Naive thymus-derived CD8-positive, alpha-beta T cell (primary cell): Measurements from ENCODE around the gene CCDC57. TPM values are rescaled to one million over a fixed set of nuclear protein-coding genes. Genes with fewer than 3 reads are reported as not detected.

Source experiments
- ATAC-seq, 2 donors: fragments of 150-1000 bp; cut with Tn5 transposase in 1 of 2; sonication (Bioruptor Pico), chemical (Tn5 transposase) in 1 of 2; 1 replicate in 1 of 2; 2 replicates in 1 of 2; pipeline ENCODE4 v1.10.0; 2021; ENCODE audit warnings: mild to moderate bottlenecking in 2 of 2, moderate library complexity in 2 of 2
- POLR2A ChIA-PET: fragments of 350-600 bp; sonication (Branson Sonifier 250); formaldehyde crosslinking; loops from one replicate; lab custom pipeline; 2021; ENCODE audit warnings: antibody characterized with exemption; lab: Charles Lee
- DNase-seq, 10 donors: peaks; one replicate each; pipeline versions ENCODE4 v3.0.0 to v3.0.0-alpha.2; 2020 to 2022
- H3K27ac Mint-ChIP-seq, 10 donors: one replicate each; pipeline ENCODE4 v1.8.0; 2020 to 2022; ENCODE audit warnings: mild to moderate bottlenecking in 10 of 10, mixed read lengths in 10 of 10, moderate library complexity in 4 of 10, inconsistent platforms in 1 of 10
- H3K27me3 Mint-ChIP-seq, 5 donors: one replicate each; pipeline ENCODE4 v1.8.0; 2021 to 2022; ENCODE audit warnings: mixed read lengths in 5 of 5
- H3K36me3 Mint-ChIP-seq, 3 donors: one replicate each; pipeline ENCODE4 v1.8.0; 2020 to 2022; ENCODE audit warnings: mixed read lengths in 3 of 3, mild to moderate bottlenecking in 2 of 3, inconsistent platforms in 1 of 3
- H3K4me1 Mint-ChIP-seq, 4 donors: one replicate each; pipeline ENCODE4 v1.8.0; 2021 to 2022; ENCODE audit warnings: mixed read lengths in 4 of 4
- H3K4me3 Mint-ChIP-seq, 10 donors: one replicate each; pipeline ENCODE4 v1.8.0; 2020 to 2022; ENCODE audit warnings: mild to moderate bottlenecking in 10 of 10, mixed read lengths in 10 of 10, moderate library complexity in 6 of 10, inconsistent platforms in 1 of 10
- H3K9me3 Mint-ChIP-seq, 9 donors: one replicate each; pipeline ENCODE4 v1.8.0; 2020 to 2022; ENCODE audit warnings: mixed read lengths in 9 of 9, mild to moderate bottlenecking in 3 of 9, inconsistent platforms in 1 of 9, moderate library complexity in 1 of 9
- polyA plus RNA-seq, 3 donors: library from polyadenylated mRNA; unstranded; fragments of 300-500 nt; fragmentation: Illumina TruSeq; gene quantifications; one replicate each; pipeline ENCODE4 v1.2.3, GENCODE V29; 2021
- total RNA-seq, 8 experiments: library from RNA in 2 of 8; stranded (reverse) in 2 of 8; gene quantifications; one replicate each; pipeline ENCODE4 v1.2.3 and lab custom pipeline; 2021 to 2026

The CCDC57 gene
- total and polyA plus RNA-seq, 5 experiments from 2014 or later, result 39.6 to 80.0 (median 53.5) TPM

DNA sequence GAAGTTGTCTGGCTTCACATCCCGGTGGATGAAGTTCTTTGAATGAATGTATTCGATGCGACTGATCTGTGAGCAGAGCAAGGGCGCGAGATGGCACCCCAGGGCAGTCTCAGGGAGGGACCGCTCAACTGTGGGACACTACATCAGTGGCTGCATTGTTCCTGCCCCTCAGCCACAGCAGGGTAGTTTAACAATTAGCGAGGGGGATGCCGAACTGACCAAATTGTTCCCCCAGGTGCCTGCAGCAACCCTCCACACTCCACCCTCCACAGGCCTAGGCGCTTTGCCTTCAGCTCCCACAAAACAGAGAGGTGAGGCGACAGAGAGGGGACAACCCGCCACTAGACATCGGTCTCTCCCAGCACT lies 40.5 kb upstream of the CCDC57 start:
- Mint-ChIP-seq H3K4me3 (peak overlapping the region in 1 of 10 donors; percentile 36), H3K27me3 (no peaks in the 10 kb centered on the region), H3K36me3 (peaks cover 0 to 77% (median 39%) of the 10 kb centered on the region in 3 donors), H3K27ac (peak overlapping the region in 4 of 10 donors; percentile 16 to 73 (median 49)), H3K4me1 (peaks cover 10 to 30% (median 20%) of the 10 kb centered on the region in 4 donors), H3K9me3 (no peaks in the 10 kb centered on the region)
- DNase-seq (no peak), ATAC-seq (no peak)
- POLR2A ChIA-PET, result no interaction called here

DNA sequence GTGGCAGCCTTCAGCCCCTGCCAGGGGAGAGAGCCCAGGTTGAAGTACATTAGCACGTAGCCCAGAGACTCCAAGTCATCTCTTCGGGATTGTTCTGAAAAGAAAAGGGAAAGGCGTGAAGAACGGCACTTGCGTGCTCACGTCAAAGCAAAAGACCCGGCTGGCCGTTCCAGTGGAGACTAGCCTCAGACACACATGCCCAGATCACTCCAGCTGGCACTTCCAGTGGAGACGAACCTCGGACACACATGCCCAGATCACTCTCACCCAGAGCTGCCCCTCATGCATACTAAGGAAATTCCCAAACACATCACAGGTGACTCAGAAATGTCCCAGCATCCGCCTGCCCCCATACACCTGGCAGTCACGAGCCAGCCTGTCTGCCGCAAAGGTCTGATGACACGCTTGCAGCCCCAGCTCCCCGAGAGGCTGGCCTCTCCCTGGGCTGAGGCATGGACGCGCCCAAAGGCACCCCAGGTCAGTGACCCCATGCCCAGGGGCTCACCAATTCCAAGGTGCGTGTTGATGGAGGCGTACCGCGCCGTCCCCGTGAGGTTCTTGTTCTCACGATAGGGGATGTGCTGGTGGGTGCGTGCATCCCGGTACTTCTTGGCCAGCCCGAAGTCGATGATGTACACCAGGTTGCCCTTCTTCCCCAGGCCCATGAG lies 40.0 kb upstream of the CCDC57 start:
- POLR2A ChIA-PET, result no interaction called here
- peak overlapping the region in 7 of 10 donors; percentile 16 to 88 (median 44) for H3K27ac Mint-ChIP-seq
- H3K9me3 Mint-ChIP-seq, result no peaks in the 10 kb centered on the region
- ATAC-seq, result no peak
- H3K36me3 Mint-ChIP-seq, result peaks cover 0 to 78% (median 41%) of the 10 kb centered on the region in 3 donors
- H3K27me3 Mint-ChIP-seq, result no peaks in the 10 kb centered on the region
- peaks cover 10 to 33% (median 21%) of the 10 kb centered on the region in 4 donors for H3K4me1 Mint-ChIP-seq
- DNase-seq, result peak in 1 of 10 donors; percentile 30
- H3K4me3 Mint-ChIP-seq, result peak overlapping the region in 1 of 10 donors; percentile 36

DNA sequence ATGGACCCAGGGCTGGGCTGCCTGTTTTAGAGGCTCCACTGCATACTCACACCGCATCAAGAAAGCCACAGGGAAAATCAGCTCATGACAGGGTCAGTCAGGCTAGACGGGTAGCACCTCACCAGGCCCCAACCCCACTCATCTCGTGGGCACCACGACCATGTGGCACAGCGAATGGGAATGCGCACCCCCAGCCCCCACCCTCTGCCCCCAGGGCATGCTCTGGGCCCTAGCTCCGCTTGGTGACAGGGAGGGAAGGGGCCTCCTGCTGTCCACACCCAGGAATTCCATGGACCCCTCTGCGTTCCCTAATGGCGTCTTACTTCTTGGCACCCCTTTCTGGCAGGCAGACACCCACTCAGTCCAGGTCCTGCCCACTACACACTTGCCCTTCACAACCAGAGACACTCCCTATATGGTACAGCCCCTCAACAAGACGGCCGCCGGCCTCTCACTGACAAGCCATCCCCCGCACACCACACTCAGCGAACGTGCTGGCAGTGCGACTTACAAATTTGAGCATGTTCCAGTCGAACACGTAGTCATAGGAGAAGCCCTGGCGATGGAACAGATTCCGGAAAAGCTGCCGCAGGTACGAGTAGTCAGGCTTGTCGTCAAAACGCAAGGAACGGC lies 38.3 kb upstream of the CCDC57 start:
- DNase-seq (no peak), ATAC-seq (no peak)
- peak overlapping the region in 1 of 10 donors; percentile 51 for H3K4me3 Mint-ChIP-seq
- H3K27ac Mint-ChIP-seq, result peak overlapping the region in 8 of 10 donors; percentile 41 to 93 (median 65)
- H3K4me1 Mint-ChIP-seq, result peaks cover 10 to 29% (median 20%) of the 10 kb centered on the region in 4 donors
- H3K27me3 Mint-ChIP-seq, result no peaks in the 10 kb centered on the region
- no peaks in the 10 kb centered on the region for H3K9me3 Mint-ChIP-seq
- peaks cover 0 to 79% (median 35%) of the 10 kb centered on the region in 3 donors for H3K36me3 Mint-ChIP-seq
- POLR2A ChIA-PET, result interaction anchor here (0.7 kb wide), 1 partner anchor 35 kb away, joined by 3 read pairs; no protein-coding TSS in a partner anchor

DNA sequence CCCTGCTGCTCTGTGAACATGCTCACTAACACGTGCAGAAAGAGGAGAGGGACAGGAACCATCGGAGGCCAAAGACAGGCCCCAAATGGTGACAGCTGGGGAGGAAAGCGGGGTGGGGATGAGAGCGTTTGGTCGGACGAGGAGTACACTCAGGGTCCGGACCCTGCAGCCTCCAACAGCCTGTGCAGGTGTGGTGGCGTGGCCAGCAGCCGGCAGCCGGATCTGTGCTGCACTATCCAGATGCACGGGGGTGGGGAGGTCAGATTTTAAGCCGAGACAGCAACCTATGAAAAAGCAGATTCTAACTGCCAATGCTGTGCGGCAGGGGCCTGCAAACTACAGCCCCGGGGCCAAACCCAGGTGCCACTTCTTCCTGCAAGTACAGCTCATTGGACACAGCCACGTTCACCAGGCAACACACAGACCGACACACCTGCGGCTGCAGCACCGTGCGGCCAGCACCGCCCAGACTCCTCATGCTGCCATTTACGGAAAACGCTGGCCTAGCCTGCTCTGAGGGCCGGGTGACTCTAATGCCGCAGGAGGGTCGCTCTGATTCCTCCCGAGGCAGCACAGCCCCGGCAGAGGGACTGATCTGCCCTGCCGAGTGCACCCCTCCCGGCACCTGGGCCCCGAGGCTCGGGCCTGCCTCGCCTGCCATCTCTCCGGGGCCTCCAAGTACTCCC lies 37.4 kb upstream of the CCDC57 start:
- H3K4me3 Mint-ChIP-seq, result no peak overlapping the region
- H3K4me1 Mint-ChIP-seq, result peaks cover 6 to 27% (median 19%) of the 10 kb centered on the region in 4 donors
- ATAC-seq (no peak), DNase-seq (no peak)
- POLR2A ChIA-PET, result no interaction called here
- H3K27ac Mint-ChIP-seq, result peak overlapping the region in 2 of 10 donors; percentile 24 to 43
- H3K9me3 Mint-ChIP-seq, result no peaks in the 10 kb centered on the region
- no peaks in the 10 kb centered on the region for H3K27me3 Mint-ChIP-seq
- peaks cover 0 to 79% (median 34%) of the 10 kb centered on the region in 3 donors for H3K36me3 Mint-ChIP-seq

DNA sequence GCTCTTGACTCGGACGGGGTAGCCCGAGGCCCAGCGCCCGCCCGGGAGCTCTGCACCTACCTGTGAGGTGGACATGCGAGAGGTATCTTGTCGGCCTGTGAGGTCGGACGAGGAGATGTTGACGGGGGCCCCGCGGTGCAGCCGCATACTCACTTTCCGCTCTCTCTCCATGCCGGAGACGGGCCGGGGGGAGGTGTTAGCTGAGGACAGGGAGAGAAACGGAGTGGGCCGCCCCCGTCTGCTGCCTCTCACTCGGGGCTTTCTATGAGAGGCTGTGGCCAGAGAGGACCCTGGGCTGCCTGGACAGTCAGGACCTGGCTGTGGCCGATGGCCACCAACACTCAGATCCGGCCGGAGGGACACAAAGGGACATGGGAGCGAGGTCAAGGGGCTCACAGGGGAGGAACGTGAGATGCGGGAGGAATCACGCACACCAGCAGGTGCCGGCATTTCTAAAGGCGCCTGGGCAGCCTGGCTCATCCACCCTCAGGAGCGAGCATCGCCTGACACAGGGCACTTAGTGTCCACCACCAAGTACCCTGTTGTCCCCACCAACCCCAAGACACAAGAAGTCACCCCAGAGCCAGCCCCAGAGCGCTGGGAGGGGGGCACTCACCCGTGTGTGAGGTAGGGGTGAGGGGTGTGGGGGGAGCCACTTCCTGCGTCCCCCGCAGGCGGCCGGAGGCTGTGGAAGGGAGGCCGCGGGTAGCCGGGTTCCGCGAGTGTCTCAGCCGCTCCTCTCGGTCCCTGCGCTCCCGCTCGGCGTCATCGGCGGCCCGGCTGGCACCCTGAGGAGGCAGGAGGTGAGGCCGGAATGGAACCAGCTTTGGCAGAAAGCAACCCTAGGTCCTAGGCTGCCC lies 36.4 kb upstream of the CCDC57 start:
- no peaks in the 10 kb centered on the region for H3K9me3 Mint-ChIP-seq
- POLR2A ChIA-PET, result no interaction called here
- H3K27ac Mint-ChIP-seq, result peak overlapping the region in 4 of 10 donors; percentile 15 to 88 (median 71)
- peaks cover 16 to 32% (median 28%) of the 10 kb centered on the region in 4 donors for H3K4me1 Mint-ChIP-seq
- DNase-seq (no peak), ATAC-seq (no peak)
- no peak overlapping the region for H3K4me3 Mint-ChIP-seq
- peaks cover 0 to 88% (median 39%) of the 10 kb centered on the region in 3 donors for H3K36me3 Mint-ChIP-seq
- no peaks in the 10 kb centered on the region for H3K27me3 Mint-ChIP-seq

DNA sequence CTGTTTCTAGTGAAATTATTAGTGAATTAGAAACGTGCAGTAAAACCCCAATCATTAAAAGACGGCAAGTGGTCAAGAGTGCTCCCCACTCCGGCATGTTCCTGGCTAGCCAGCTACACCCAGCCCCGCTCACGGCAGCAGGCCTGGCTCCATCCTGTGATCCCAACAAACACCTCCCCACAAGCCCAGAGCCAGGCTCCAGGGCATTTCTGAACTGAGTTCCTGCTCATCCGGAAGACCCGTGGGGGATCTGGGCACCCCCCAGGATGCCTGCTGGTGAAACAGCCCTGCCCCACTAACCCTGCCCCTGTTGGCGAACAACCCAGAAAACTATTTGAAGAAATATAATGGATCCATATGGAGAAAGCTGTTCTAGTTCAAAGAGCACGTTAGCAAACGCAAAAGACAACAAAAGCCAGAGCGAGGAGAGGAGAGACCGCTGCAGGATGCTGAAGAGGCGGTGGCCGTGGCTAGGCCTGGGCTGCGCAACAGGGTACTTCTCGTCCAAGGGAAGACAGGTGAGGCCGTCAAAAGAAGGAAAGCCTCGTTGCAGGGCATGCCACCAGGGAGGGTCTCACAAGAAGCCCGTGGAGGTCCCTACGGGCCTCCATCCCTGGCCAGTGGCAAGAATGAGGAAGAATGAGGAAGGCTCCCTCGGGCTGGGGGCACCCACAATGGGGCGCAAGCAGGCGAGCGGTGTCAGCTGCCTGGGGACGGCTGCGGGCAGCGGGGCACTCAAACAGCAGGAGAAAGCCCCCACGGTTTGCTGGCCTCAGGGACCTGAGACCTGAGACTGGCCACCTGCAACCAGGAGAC lies 35.4 kb upstream of the CCDC57 start:
- Mint-ChIP-seq H3K27me3 (no peaks in the 10 kb centered on the region), H3K27ac (peak overlapping the region in 7 of 10 donors; percentile 31 to 88 (median 70)), H3K4me3 (no peak overlapping the region), H3K36me3 (peaks cover 0 to 94% (median 36%) of the 10 kb centered on the region in 3 donors), H3K4me1 (peaks cover 19 to 33% (median 31%) of the 10 kb centered on the region in 4 donors), H3K9me3 (no peaks in the 10 kb centered on the region)
- DNase-seq, result no peak
- POLR2A ChIA-PET, result interaction anchor here (1.6 kb wide), 1 partner anchor 51 kb away, joined by 3 read pairs; no protein-coding TSS in a partner anchor
- ATAC-seq, result no peak

DNA sequence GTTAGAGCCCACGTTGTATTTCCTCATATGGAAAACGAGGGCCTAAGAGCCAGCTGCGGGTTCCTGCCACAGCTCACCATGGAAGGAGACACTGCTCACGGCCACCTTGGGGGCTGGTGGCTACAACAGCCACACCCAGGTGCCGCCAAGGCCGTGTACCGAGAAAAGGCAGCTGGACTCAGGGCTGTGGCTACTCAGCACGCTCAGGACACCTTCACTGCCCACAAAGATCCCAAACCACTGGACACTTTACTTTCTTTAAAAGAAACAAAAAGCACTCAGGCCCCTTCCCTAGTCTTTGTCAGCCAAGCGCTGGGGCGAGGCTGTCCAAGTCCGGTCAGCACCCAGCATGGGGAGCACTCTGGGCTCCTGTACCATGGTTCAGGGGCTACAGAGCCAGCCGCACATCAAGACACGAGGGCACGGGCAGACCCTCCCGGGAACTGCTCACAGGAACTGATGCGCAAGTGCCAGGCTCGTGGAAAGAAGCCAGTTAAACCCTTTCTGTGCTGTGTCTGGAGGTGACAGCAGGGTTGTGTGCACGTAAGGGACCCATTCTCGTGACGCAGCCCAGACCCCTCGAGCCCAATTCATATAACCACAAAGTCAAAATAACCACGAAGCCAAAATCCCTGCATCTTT lies 34.7 kb upstream of the CCDC57 start:
- Mint-ChIP-seq H3K4me1 (peaks cover 21 to 38% (median 35%) of the 10 kb centered on the region in 4 donors), H3K36me3 (peaks cover 0 to 94% (median 29%) of the 10 kb centered on the region in 3 donors), H3K9me3 (no peaks in the 10 kb centered on the region), H3K27ac (peak overlapping the region in 7 of 10 donors; percentile 46 to 88 (median 60)), H3K27me3 (no peaks in the 10 kb centered on the region), H3K4me3 (no peak overlapping the region)
- DNase-seq (no peak), ATAC-seq (no peak)
- POLR2A ChIA-PET, result interaction anchor here (0.6 to 1.6 kb wide), 2 partner anchors 10 to 52 kb away, joined by 3 read pairs; no protein-coding TSS in a partner anchor

DNA sequence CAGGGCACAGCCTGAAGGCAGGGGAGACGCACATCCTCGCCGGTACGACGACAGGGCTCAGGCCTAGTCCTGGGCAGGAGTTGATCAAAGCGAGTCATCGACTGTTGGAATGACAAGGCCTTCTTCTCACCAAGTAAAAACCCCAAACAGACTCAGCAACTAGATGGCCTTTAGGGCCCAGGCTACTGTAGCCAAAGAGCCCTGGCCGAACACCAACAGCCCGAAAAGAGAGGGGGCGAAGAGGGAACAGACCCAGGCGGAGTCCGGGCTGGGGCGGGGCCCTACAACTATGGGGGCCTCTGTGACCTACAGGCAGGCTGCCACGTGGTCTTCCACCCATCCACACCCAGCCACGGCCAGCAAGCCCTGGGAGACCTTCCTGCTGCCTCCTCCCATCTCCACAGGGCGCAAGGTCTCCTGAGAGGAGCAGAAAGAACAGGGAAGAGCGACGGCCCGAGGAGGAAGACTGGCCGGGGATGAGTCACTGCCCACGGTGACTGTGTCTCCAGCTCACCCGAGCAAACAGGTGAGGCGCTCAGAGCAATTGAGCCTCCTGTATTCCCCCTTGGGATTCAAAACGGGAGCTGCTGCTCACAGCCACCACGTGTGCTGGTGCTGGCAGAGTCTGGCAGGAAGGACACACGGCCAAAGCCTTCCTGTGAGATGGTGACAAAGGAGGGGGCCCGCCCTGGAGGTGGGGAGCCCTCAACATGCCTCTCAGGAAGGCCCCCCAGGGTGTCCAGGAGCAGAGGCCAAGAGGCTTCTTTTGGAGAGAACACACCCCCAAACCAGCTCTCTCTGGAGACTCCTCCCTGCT lies 33.9 kb upstream of the CCDC57 start:
- DNase-seq (no peak), ATAC-seq (no peak)
- POLR2A ChIA-PET, result interaction anchor here (0.6 to 1.6 kb wide), 3 partner anchors 9 to 52 kb away, joined by 3 read pairs; no protein-coding TSS in a partner anchor
- Mint-ChIP-seq H3K36me3 (peaks cover 0 to 90% (median 24%) of the 10 kb centered on the region in 3 donors), H3K4me1 (peaks cover 22 to 43% (median 39%) of the 10 kb centered on the region in 4 donors), H3K9me3 (no peaks in the 10 kb centered on the region), H3K4me3 (peak overlapping the region in 1 of 10 donors; percentile 22), H3K27ac (peak overlapping the region in 9 of 10 donors; percentile 34 to 77 (median 56)), H3K27me3 (no peaks in the 10 kb centered on the region)

DNA sequence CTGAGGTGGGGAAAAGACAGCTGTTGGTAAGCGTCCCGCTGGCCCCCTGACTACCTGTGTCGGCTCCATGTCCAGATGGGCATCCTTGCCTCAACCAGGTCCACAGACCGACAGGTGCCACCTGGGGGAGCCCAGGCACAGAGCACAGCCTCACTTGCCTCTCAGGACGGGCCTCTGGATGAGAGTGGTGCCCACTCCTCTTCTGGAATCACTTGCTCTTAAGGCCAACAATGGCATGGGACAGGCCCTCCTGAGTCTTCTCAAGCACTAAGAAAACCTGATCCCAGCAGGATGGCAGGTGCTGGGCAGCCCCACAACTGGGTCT lies 33.4 kb upstream of the CCDC57 start:
- H3K27ac Mint-ChIP-seq, result peak overlapping the region in 3 of 10 donors; percentile 44 to 77 (median 56)
- POLR2A ChIA-PET, result interaction anchor here (0.8 to 2.0 kb wide), 4 partner anchors 11 to 71 kb away, joined by 3 to 5 read pairs (median 4); partner anchors contain the start of gene CD7
- no peaks in the 10 kb centered on the region for H3K27me3 Mint-ChIP-seq
- H3K4me3 Mint-ChIP-seq, result peak overlapping the region in 1 of 10 donors; percentile 10
- no peaks in the 10 kb centered on the region for H3K9me3 Mint-ChIP-seq
- DNase-seq (no peak), ATAC-seq (no peak)
- peaks cover 25 to 48% (median 44%) of the 10 kb centered on the region in 4 donors for H3K4me1 Mint-ChIP-seq
- H3K36me3 Mint-ChIP-seq, result peaks cover 0 to 86% (median 19%) of the 10 kb centered on the region in 3 donors
